Ammon's horn (tissue), 1 donor: Measurements from ENCODE around the gene RFNG.

Experiments used
- DNase-seq: peaks from one replicate; pipeline ENCODE4 v3.0.0-alpha.2; 2016; ENCODE audit warnings: low spot score

RFNG gene

GRCh38 chr17:82077617-82078358 lies 26.2 kb upstream of the RFNG start:
- no peak for DNase-seq

GRCh38 chr17:82076785-82077591 lies 25.4 kb upstream of the RFNG start:
- DNase-seq = no peak

- DNase-seq = no peak
Observed at GRCh38 chr17:82076018-82076784, 24.6 kb upstream of the RFNG start.

GRCh38 chr17:82073446-82073845 lies 21.8 kb upstream of the RFNG start:
- DNase-seq = no peak

- DNase-seq = no peak
Observed at GRCh38 chr17:82072827-82073226, 21.2 kb upstream of the RFNG start.

- DNase-seq = no peak
Observed at GRCh38 chr17:82070611-82071010, 19.0 kb upstream of the RFNG start.

GRCh38 chr17:82065638-82066303 lies 14.2 kb upstream of the RFNG start, which contains the start of gene DUS1L:
DUS1L (minus strand) TSS chr17:82065804; CDS start chr17:82065059, 745 bp downstream.
- DNase-seq = peak; percentile 41

GRCh38 chr17:82065193-82065637 lies 13.6 kb upstream of the RFNG start:
- no peak for DNase-seq

- no peak for DNase-seq
Observed at GRCh38 chr17:82064433-82065192, 13.0 kb upstream of the RFNG start.

- no peak for DNase-seq
Observed at GRCh38 chr17:82063424-82064415, 12.1 kb upstream of the RFNG start.

- no peak for DNase-seq
Observed at GRCh38 chr17:82062984-82063368, 11.4 kb upstream of the RFNG start.

GRCh38 chr17:82062076-82062983 lies 10.7 kb upstream of the RFNG start:
- DNase-seq = no peak

- DNase-seq = no peak
Observed at GRCh38 chr17:82061047-82061925, 9.7 kb upstream of the RFNG start.

- no peak for DNase-seq
Observed at GRCh38 chr17:82060614-82061013, 9.0 kb upstream of the RFNG start.

GRCh38 chr17:82060001-82060380 lies 8.4 kb upstream of the RFNG start:
- DNase-seq = no peak

- no peak for DNase-seq
Observed at GRCh38 chr17:82059272-82060000, 7.8 kb upstream of the RFNG start.

- no peak for DNase-seq
Observed at GRCh38 chr17:82058855-82059249, 7.2 kb upstream of the RFNG start.
